Posterior cingulate gyrus (tissue), 11 donors: ENCODE measurements around the gene PCDHGB6.
"Not testable (repeated sequence)": the region's sequence is repeated elsewhere in the genome, so short reads cannot be mapped to it uniquely, and the experiment has no call there.

Experiments
- DNase-seq, 10 donors: peaks; one replicate each; pipeline versions ENCODE4 v3.0.0 to v3.0.0-alpha.2; 2020 to 2021; ENCODE audit warnings: mixed read lengths in 3 of 10
- intact Hi-C: fragments of 100-400 bp; cut with DNase I; formaldehyde crosslinking; loops from one replicate; pipeline ENCODE4 v1.15.1; 2023

PCDHGB6 gene

GRCh38 chr5:141414548-141415274, 6.9 kb downstream of the PCDHGB6 start:
- peak in 1 of 10 donors; percentile 73 for DNase-seq
- intact Hi-C loops, result loop anchor here (5.0 kb wide), 1 partner anchor 108 kb away; no protein-coding TSS in a partner anchor

- intact Hi-C loops, result loop anchor here (5.0 kb wide), 1 partner anchor 107 kb away; no protein-coding TSS in a partner anchor
- DNase-seq, result peak in 1 of 10 donors; percentile 44
These were observed 7.4 kb downstream of the PCDHGB6 start for GRCh38 chr5:141415275-141415618.

- DNase-seq, result peak in 7 of 10 donors; percentile 20 to 90 (median 56)
- intact Hi-C loops, result loop anchor here (2.0 to 5.0 kb wide), 2 partner anchors 105 to 141 kb away; no protein-coding TSS in a partner anchor
These were observed 9.8 kb downstream of the PCDHGB6 start, which contains the start of gene PCDHGB7 for GRCh38 chr5:141417494-141418172. TSS of gene PCDHGB7 (plus strand) at chr5:141417677. CDS start at chr5:141417860, 183 bp downstream.

GRCh38 chr5:141419074-141419880, 11.5 kb downstream of the PCDHGB6 start:
- peak in 2 of 10 donors; percentile 68 to 76 for DNase-seq
- intact Hi-C loops, result loop anchor here (5.0 kb wide), 1 partner anchor 103 kb away; no protein-coding TSS in a partner anchor

GRCh38 chr5:141420855-141421488, 13.2 kb downstream of the PCDHGB6 start, which contains the start of gene PCDHGA11:
TSS of gene PCDHGA11 (plus strand) at chr5:141421051. CDS start at chr5:141421228, 177 bp downstream.
- DNase-seq, result peak in 1 of 10 donors; percentile 66
- intact Hi-C loops, result no loop called here

GRCh38 chr5:141421489-141421855, 13.7 kb downstream of the PCDHGB6 start:
- no peak for DNase-seq

GRCh38 chr5:141422742-141423291, 15.0 kb downstream of the PCDHGB6 start:
- intact Hi-C loops, result no loop called here
- DNase-seq, result peak in 2 of 10 donors; percentile 59

More at GRCh38 chr5:141421489-141421855, 13.7 kb downstream of the PCDHGB6 start:
- intact Hi-C loops, result no loop called here

GRCh38 chr5:141427783-141428426, 20.1 kb downstream of the PCDHGB6 start:
- DNase-seq, result no peak
- intact Hi-C loops, result no loop called here

GRCh38 chr5:141430332-141431113, 22.7 kb downstream of the PCDHGB6 start, which contains the start of gene PCDHGA12:
TSS of gene PCDHGA12 (plus strand) at chr5:141430507. CDS start at chr5:141430760, 253 bp downstream.
- peak in 1 of 10 donors; percentile 87 for DNase-seq

GRCh38 chr5:141431286-141431685, 23.5 kb downstream of the PCDHGB6 start:
- peak in 1 of 10 donors; percentile 82 for DNase-seq

More at GRCh38 chr5:141430332-141431113, 22.7 kb downstream of the PCDHGB6 start, which contains the start of gene PCDHGA12:
- intact Hi-C loops, result no loop called here

GRCh38 chr5:141432308-141432707, 24.5 kb downstream of the PCDHGB6 start:
- DNase-seq, intact Hi-C loops: not testable (repeated sequence)

More at GRCh38 chr5:141431286-141431685, 23.5 kb downstream of the PCDHGB6 start:
- intact Hi-C loops, result no loop called here

GRCh38 chr5:141432726-141433125, 24.9 kb downstream of the PCDHGB6 start:
- intact Hi-C loops, DNase-seq: not testable (repeated sequence)

GRCh38 chr5:141434006-141434405, 26.2 kb downstream of the PCDHGB6 start:
- no peak for DNase-seq
- intact Hi-C loops, result no loop called here

GRCh38 chr5:141437221-141437620, 29.4 kb downstream of the PCDHGB6 start:
- DNase-seq, result no peak
- intact Hi-C loops, result no loop called here

- intact Hi-C loops, result no loop called here
- DNase-seq, result no peak
These were observed 31.8 kb downstream of the PCDHGB6 start for GRCh38 chr5:141439411-141440141.

GRCh38 chr5:141440341-141440740, 32.5 kb downstream of the PCDHGB6 start:
- intact Hi-C loops, result no loop called here
- no peak for DNase-seq

- peak in 1 of 10 donors; percentile 80 for DNase-seq
- intact Hi-C loops, result no loop called here
These were observed 33.9 kb downstream of the PCDHGB6 start for GRCh38 chr5:141441571-141442170.
